Activated naive CD8-positive, alpha-beta T cell treated with anti-CD3 and anti-CD28 coated beads, Interleukin-2, amount 10 ng/mL, durations not matched to agents 7 days and 5 days (primary cell): Measurements from ENCODE around the gene STX17. TPM values are rescaled to one million over a fixed set of nuclear protein-coding genes. Genes with fewer than 3 reads are reported as not detected.
A peak's percentile ranks its signal among the peaks of the same experiment; 100 is the strongest.
"Not testable (repeated sequence)": the region's sequence is repeated elsewhere in the genome, so short reads cannot be mapped to it uniquely, and the experiment has no call there.

Experiments used
- ATAC-seq: fragments of 150-1000 bp; cut with Tn5 transposase; one replicate; pipeline ENCODE4 v1.10.0; 2021; ENCODE audit warnings: low read depth, moderate library complexity
- POLR2A ChIA-PET: fragments of 350-600 bp; sonication (Branson Sonifier 250); formaldehyde crosslinking; loops from one replicate; lab custom pipeline; 2021; ENCODE audit warnings: antibody characterized with exemption; lab: Charles Lee
- DNase-seq: peaks from one replicate; pipeline ENCODE4 v3.0.0; 2021
- H3K27ac Mint-ChIP-seq: one replicate; pipeline ENCODE4 v1.8.0; 2022; ENCODE audit warnings: mild to moderate bottlenecking, mixed read lengths
- H3K27me3 Mint-ChIP-seq: one replicate; pipeline ENCODE4 v1.8.0; 2022; ENCODE audit warnings: mild to moderate bottlenecking, moderate library complexity, mixed read lengths
- H3K36me3 Mint-ChIP-seq: one replicate; pipeline ENCODE4 v1.8.0; 2021; ENCODE audit warnings: mild to moderate bottlenecking, mixed read lengths
- H3K4me1 Mint-ChIP-seq: one replicate; pipeline ENCODE4 v1.8.0; 2021; ENCODE audit warnings: mixed read lengths
- H3K4me3 Mint-ChIP-seq: one replicate; pipeline ENCODE4 v1.8.0; 2022; ENCODE audit warnings: mild to moderate bottlenecking, moderate library complexity, mixed read lengths
- H3K9me3 Mint-ChIP-seq: one replicate; pipeline ENCODE4 v1.8.0; 2021; ENCODE audit warnings: mixed read lengths
- total RNA-seq, 2 experiments: library from RNA; stranded (reverse); gene quantifications; one replicate each; pipeline ENCODE4 v1.2.3, GENCODE V29; 2021

The STX17 gene
- total RNA-seq, result 10 to 100 TPM; 46.0 to 47.1 TPM

DNA sequence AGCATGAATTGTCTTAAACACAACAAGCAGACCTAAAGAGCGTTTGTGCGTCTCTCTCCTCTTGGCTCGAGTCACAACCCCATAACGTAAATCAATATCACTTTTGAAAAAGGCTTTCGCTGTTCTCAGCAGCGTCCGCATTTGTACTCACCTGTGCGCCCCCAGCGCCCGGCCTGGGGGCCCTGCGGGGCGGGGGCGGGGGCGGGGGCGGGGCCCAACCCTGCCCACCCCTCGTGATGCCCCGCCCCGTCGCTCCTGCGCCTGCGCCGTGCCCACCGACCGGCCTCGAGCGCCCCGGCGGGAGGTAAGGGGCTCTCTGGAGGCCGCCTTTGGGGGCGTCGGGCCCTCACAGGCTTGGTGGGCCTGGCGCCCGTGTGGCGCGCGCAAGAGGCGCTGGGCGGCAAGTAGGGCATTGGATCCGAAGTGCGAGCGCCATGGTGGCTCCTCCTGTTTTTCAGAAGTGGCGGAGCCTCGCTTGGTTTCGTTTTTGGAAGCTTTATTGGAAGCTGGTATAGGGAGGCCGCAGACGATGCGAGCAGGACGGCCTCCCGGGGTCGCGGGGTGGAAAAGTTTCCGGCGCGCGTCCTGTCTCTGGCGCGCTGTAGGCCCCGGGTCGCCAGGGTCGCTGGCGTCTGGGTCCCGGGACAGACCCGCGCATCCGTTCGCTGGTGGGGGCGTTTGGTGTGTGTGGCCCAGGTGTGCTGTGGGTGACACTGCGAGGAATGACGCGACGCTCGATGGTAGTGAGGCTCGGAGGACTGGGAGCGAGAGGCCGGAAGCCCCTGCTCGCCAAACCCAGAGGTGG, at the start of gene STX17:
Gene STX17, plus strand, starts transcription at position 252 of the 805 bp plus-strand sequence. CDS start 8,586 bp downstream, outside the sequence.
- Mint-ChIP-seq H3K9me3 (no peaks in the 10 kb centered on the region), H3K27me3 (peaks cover 9% of the 10 kb centered on the region), H3K4me1 (peaks cover 30% of the 10 kb centered on the region), H3K27ac (peak within 1 kb of the TSS; percentile 96), H3K4me3 (peak within 1 kb of the TSS; percentile 96), H3K36me3 (no peaks in the 10 kb centered on the region)
- POLR2A ChIA-PET, result interaction anchor here (0.6 to 1.5 kb wide), 10 partner anchors 11 to 684 kb away, joined by 3 to 5 read pairs (median 3); partner anchors contain the start of genes ERP44 and INVS
- ATAC-seq (peak; percentile 91), DNase-seq (peak; percentile 91)

GRCh38 chr9:99857576-99857975, 48.9 kb upstream of the STX17 start:
- H3K4me1 Mint-ChIP-seq, POLR2A ChIA-PET, ATAC-seq, H3K27ac Mint-ChIP-seq, H3K36me3 Mint-ChIP-seq, H3K9me3 Mint-ChIP-seq, DNase-seq, H3K27me3 Mint-ChIP-seq, H3K4me3 Mint-ChIP-seq: not testable (repeated sequence)

- POLR2A ChIA-PET, result no interaction called here
- H3K9me3 Mint-ChIP-seq, result peaks cover 1% of the 10 kb centered on the region
- H3K36me3 Mint-ChIP-seq, result peaks cover 6% of the 10 kb centered on the region
- H3K4me3 Mint-ChIP-seq, result no peak overlapping the region
- H3K27me3 Mint-ChIP-seq, result no peaks in the 10 kb centered on the region
- DNase-seq (no peak), ATAC-seq (no peak)
- H3K27ac Mint-ChIP-seq, result no peak overlapping the region
- peaks cover 1% of the 10 kb centered on the region for H3K4me1 Mint-ChIP-seq
These were observed 48.4 kb upstream of the STX17 start for GRCh38 chr9:99858087-99858486.

- Mint-ChIP-seq H3K36me3 (peaks cover 6% of the 10 kb centered on the region), H3K9me3 (peaks cover 1% of the 10 kb centered on the region), H3K4me1 (peaks cover 1% of the 10 kb centered on the region), H3K27ac (no peak overlapping the region), H3K27me3 (no peaks in the 10 kb centered on the region), H3K4me3 (no peak overlapping the region)
- no peak for DNase-seq
- POLR2A ChIA-PET, result no interaction called here
- ATAC-seq, result no peak
These were observed 47.0 kb upstream of the STX17 start for GRCh38 chr9:99859243-99859980.

GRCh38 chr9:99860266-99860665, 46.2 kb upstream of the STX17 start:
- H3K27me3 Mint-ChIP-seq, result no peaks in the 10 kb centered on the region
- no peak overlapping the region for H3K27ac Mint-ChIP-seq
- no peak overlapping the region for H3K4me3 Mint-ChIP-seq
- POLR2A ChIA-PET, result no interaction called here
- DNase-seq (no peak), ATAC-seq (no peak)
- peaks cover 4% of the 10 kb centered on the region for H3K36me3 Mint-ChIP-seq
- H3K4me1 Mint-ChIP-seq, result no peaks in the 10 kb centered on the region
- H3K9me3 Mint-ChIP-seq, result no peaks in the 10 kb centered on the region

DNA sequence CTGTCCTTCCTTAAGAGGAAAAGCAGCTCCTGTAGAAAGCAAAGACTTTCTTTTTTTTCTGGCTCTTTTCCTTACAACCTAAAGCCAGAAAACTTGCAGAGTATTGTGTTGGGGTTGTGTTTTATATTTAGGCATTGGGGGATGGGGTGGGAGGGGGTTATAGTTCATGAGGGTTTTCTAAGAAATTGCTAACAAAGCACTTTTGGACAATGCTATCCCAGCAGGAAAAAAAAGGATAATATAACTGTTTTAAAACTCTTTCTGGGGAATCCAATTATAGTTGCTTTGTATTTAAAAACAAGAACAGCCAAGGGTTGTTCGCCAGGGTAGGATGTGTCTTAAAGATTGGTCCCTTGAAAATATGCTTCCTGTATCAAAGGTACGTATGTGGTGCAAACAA, 42.5 kb upstream of the STX17 start:
- POLR2A ChIA-PET, result no interaction called here
- H3K36me3 Mint-ChIP-seq, result no peaks in the 10 kb centered on the region
- no peak overlapping the region for H3K27ac Mint-ChIP-seq

GRCh38 chr9:99866398-99866797, 40.1 kb upstream of the STX17 start:
- H3K36me3 Mint-ChIP-seq, result no peaks in the 10 kb centered on the region
- ATAC-seq (no peak), DNase-seq (no peak)
- H3K4me1 Mint-ChIP-seq, result peaks cover 15% of the 10 kb centered on the region
- H3K27me3 Mint-ChIP-seq, result peaks cover 3% of the 10 kb centered on the region
- no peaks in the 10 kb centered on the region for H3K9me3 Mint-ChIP-seq
- POLR2A ChIA-PET, result no interaction called here
- H3K4me3 Mint-ChIP-seq, result no peak overlapping the region
- no peak overlapping the region for H3K27ac Mint-ChIP-seq

More for the DNA sequence above, 42.5 kb upstream of the STX17 start:
- peaks cover 15% of the 10 kb centered on the region for H3K4me1 Mint-ChIP-seq
- no peak overlapping the region for H3K4me3 Mint-ChIP-seq
- no peak for DNase-seq
- no peak for ATAC-seq
- no peaks in the 10 kb centered on the region for H3K9me3 Mint-ChIP-seq
- no peaks in the 10 kb centered on the region for H3K27me3 Mint-ChIP-seq

DNA sequence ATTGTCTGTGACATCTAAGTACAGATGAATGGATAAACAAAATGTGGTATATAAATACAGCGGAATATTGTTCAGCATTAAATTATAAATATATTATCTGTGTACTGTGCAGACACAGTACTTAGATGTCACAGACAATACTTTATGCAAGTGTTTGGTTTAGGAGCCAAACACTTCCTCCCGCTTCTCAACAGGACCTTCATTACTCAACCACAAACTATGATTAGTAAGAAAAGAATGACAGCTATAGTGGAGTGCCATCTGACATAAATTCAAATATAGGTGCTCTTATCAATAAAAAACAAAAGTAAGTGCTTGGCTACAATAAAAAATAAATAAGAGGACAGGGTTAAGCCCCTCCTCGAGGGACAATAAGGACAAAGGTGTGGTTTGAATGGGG, 38.9 kb upstream of the STX17 start:
- H3K4me3 Mint-ChIP-seq, result no peak overlapping the region
- DNase-seq, result no peak
- no peaks in the 10 kb centered on the region for H3K36me3 Mint-ChIP-seq
- no peak for ATAC-seq
- H3K27ac Mint-ChIP-seq, result no peak overlapping the region
- H3K27me3 Mint-ChIP-seq, result peaks cover 3% of the 10 kb centered on the region
- peaks cover 15% of the 10 kb centered on the region for H3K4me1 Mint-ChIP-seq
- POLR2A ChIA-PET, result no interaction called here
- no peaks in the 10 kb centered on the region for H3K9me3 Mint-ChIP-seq

- Mint-ChIP-seq H3K4me3 (no peak overlapping the region), H3K27me3 (peaks cover 3% of the 10 kb centered on the region), H3K27ac (no peak overlapping the region), H3K36me3 (no peaks in the 10 kb centered on the region), H3K4me1 (peaks cover 15% of the 10 kb centered on the region), H3K9me3 (no peaks in the 10 kb centered on the region)
- ATAC-seq, result no peak
- POLR2A ChIA-PET, result no interaction called here
- no peak for DNase-seq
These were observed 38.5 kb upstream of the STX17 start for GRCh38 chr9:99867968-99868367.

GRCh38 chr9:99868845-99869244, 37.6 kb upstream of the STX17 start:
- Mint-ChIP-seq H3K27ac (no peak overlapping the region), H3K9me3 (peaks cover 1% of the 10 kb centered on the region), H3K36me3 (no peaks in the 10 kb centered on the region), H3K4me1 (peaks cover 15% of the 10 kb centered on the region), H3K27me3 (peaks cover 4% of the 10 kb centered on the region), H3K4me3 (no peak overlapping the region)
- POLR2A ChIA-PET, result interaction anchor here (1.2 kb wide), 1 partner anchor 18 kb away, joined by 3 read pairs; no protein-coding TSS in a partner anchor
- ATAC-seq, result peak; percentile 61
- no peak for DNase-seq

DNA sequence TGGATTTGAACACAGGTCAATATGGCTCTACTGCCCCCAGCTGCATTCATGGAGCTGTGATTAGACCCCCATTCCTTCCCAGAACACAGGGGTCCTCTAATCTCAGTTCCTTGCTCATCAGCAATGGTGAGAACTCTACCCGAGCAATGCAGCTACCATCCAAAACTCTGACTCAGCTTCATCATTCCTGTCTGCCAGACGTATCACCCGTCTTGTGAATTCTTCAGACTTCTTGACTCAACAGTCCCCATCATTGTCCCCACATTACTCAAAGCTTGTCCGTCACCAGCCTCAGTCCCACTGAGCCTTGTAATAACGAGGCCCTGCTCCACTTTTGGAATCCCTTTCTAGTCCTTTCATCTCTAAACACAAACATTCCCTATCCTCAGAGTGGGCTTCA, 36.3 kb upstream of the STX17 start:
- POLR2A ChIA-PET, result interaction anchor here (0.8 to 1.2 kb wide), 2 partner anchors 19 to 21 kb away, joined by 3 read pairs; no protein-coding TSS in a partner anchor
- no peak for ATAC-seq
- peaks cover 7% of the 10 kb centered on the region for H3K27me3 Mint-ChIP-seq

GRCh38 chr9:99873531-99873930, 32.9 kb upstream of the STX17 start:
- DNase-seq, result no peak
- POLR2A ChIA-PET, result no interaction called here
- no peaks in the 10 kb centered on the region for H3K36me3 Mint-ChIP-seq
- no peak for ATAC-seq
- no peak overlapping the region for H3K27ac Mint-ChIP-seq
- H3K9me3 Mint-ChIP-seq, result peaks cover 2% of the 10 kb centered on the region
- H3K4me1 Mint-ChIP-seq, result peaks cover 4% of the 10 kb centered on the region
- H3K4me3 Mint-ChIP-seq, result no peak overlapping the region
- H3K27me3 Mint-ChIP-seq, result peaks cover 7% of the 10 kb centered on the region

More for the DNA sequence above, 36.3 kb upstream of the STX17 start:
- Mint-ChIP-seq H3K27ac (no peak overlapping the region), H3K4me3 (no peak overlapping the region), H3K9me3 (peaks cover 2% of the 10 kb centered on the region), H3K4me1 (peaks cover 15% of the 10 kb centered on the region), H3K36me3 (no peaks in the 10 kb centered on the region)
- no peak for DNase-seq

- ATAC-seq, result no peak
- Mint-ChIP-seq H3K4me1 (no peaks in the 10 kb centered on the region), H3K27ac (no peak overlapping the region), H3K27me3 (peaks cover 7% of the 10 kb centered on the region), H3K9me3 (peaks cover 2% of the 10 kb centered on the region), H3K36me3 (no peaks in the 10 kb centered on the region), H3K4me3 (no peak overlapping the region)
- no peak for DNase-seq
- POLR2A ChIA-PET, result no interaction called here
These were observed 32.4 kb upstream of the STX17 start for GRCh38 chr9:99873943-99874584.
